ENCODE measurements around the gene SVIL.
"Not testable (repeated sequence)": the region's sequence is repeated elsewhere in the genome, so short reads cannot be mapped to it uniquely, and the experiment has no call there.

The SVIL gene

GRCh38 chr10:29470843-29471543 is 163.8 kb downstream of the SVIL start:
- no peak for DNase-seq (ENCODE audit: extremely low read depth in 1 of 2, low read depth in 1 of 2)

- no peak for DNase-seq (ENCODE audit: extremely low read depth in 1 of 2, low read depth in 1 of 2)
These were observed 164.4 kb downstream of the SVIL start for GRCh38 chr10:29470355-29470705.

GRCh38 chr10:29469481-29470354 is 165.1 kb downstream of the SVIL start:
- no peak for DNase-seq (ENCODE audit: extremely low read depth in 1 of 2, low read depth in 1 of 2)

GRCh38 chr10:29465384-29465783 is 169.4 kb downstream of the SVIL start:
- no peak for DNase-seq (ENCODE audit: extremely low read depth in 1 of 2, low read depth in 1 of 2)

DNA sequence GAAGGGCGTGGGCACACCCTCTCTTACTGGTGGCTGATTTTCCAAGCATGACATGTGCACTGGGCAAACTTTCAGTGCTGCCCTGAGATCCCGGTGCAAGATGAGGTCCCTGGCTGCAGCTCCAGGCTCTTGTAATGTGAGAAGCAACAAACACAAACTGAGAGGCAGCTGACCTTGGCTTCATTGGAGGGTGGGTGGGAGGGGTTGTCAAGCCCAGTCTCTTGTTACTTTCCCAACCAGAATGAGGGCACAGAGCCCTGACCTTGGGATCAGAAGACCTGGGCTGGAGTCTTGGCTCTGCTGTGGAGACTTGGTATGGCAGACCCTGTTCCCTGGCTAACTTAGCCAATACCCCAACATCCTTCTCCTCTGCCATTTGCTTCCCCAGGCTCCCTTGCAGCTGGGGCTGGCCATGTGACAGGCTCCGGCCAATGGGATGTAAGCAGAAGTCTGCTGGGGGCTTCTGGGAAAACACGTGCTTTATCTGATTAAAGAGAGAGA is 170.1 kb downstream of the SVIL start:
- not testable (repeated sequence) for DNase-seq (ENCODE audit: extremely low read depth in 1 of 2, low read depth in 1 of 2)

- no peak for DNase-seq (ENCODE audit: extremely low read depth in 1 of 2, low read depth in 1 of 2)
These were observed 173.7 kb downstream of the SVIL start for GRCh38 chr10:29461042-29461441.

DNA sequence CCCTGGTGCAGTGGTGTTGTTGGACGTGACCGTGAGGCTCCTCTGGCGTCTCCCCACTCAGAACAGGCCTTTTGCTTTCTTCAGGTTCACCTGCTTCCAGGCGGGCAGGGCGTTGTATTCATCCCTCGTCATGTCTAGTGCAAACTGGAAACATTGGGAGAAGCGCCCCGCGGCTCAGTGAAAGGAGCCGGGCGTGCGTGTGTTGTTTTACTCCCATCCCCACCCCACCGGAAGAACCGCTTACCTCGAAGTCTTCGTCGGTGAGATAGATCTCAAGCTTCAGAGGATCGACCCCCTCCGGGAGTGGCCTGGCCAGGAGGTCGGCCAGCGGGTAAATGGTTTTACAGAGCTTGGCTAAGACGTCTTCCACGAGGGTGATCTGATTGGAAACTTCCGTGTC is 176.6 kb downstream of the SVIL start:
- DNase-seq (ENCODE audit: extremely low read depth in 1 of 2, low read depth in 1 of 2): not testable (repeated sequence)

GRCh38 chr10:29455095-29455494 is 179.7 kb downstream of the SVIL start:
- no peak for DNase-seq (ENCODE audit: extremely low read depth in 1 of 2, low read depth in 1 of 2)

DNA sequence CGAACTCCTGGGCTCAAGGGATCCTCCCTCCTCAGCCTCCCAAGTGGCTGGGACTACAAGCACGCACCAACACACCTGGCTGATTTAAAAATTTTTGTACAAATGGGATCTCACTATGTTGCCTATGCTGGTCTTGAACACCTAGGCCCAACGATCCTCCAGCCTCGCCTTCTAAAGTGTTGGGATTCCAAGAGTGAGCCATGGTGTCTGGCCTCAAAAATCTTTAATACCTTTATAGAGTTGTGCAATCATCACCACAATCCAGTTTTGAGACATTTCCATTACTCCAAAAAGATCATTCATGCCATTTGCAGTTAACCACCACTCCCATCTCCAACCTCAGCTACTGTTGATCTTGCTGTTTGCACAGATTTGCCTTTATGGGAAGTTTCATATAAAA is 180.5 kb downstream of the SVIL start:
- DNase-seq (ENCODE audit: extremely low read depth in 1 of 2, low read depth in 1 of 2): no peak

DNA sequence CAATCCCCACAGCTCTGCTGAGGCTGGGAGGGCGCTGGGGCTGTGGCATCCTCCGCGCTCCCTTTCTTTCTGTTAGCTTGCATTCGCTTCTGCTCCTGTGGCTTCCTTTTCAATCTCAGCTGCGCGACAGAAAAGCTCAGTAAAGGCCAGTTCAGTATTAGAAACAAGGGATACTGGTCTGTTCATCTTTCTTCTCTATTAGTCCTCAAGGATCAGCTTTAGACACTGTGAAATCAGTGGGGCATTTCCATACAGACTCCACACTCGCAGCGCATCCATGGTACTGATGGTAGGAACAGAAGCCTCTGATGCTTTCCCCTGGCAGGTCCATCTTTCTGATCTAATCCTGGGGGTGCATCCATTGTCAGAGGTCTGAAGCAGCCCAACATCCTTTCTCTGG is 182.2 kb downstream of the SVIL start:
- DNase-seq (ENCODE audit: extremely low read depth in 1 of 2, low read depth in 1 of 2): no peak

- DNase-seq (ENCODE audit: extremely low read depth in 1 of 2, low read depth in 1 of 2): no peak
These were observed 182.8 kb downstream of the SVIL start for GRCh38 chr10:29451946-29452345.

DNA sequence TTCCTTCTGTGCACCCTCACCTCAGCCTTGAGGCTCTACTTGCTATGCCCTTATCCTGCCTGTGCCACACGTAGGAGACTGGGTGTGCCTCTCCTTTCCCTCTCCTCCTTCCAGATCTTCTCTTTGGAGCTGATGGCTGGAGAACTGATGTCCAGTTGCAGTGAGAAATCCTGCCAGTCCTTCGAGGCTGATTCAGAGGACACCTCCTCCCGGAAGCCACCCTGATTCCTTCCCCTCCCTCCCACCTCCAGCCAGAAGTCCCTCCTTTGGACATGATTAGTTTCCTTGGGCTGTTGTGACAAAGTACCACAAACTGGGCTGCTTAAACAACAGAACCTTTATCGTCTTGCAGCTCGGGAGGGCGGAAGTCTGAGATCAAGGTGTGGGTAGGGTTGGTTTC is 184.4 kb downstream of the SVIL start:
- no peak for DNase-seq (ENCODE audit: extremely low read depth in 1 of 2, low read depth in 1 of 2)

DNA sequence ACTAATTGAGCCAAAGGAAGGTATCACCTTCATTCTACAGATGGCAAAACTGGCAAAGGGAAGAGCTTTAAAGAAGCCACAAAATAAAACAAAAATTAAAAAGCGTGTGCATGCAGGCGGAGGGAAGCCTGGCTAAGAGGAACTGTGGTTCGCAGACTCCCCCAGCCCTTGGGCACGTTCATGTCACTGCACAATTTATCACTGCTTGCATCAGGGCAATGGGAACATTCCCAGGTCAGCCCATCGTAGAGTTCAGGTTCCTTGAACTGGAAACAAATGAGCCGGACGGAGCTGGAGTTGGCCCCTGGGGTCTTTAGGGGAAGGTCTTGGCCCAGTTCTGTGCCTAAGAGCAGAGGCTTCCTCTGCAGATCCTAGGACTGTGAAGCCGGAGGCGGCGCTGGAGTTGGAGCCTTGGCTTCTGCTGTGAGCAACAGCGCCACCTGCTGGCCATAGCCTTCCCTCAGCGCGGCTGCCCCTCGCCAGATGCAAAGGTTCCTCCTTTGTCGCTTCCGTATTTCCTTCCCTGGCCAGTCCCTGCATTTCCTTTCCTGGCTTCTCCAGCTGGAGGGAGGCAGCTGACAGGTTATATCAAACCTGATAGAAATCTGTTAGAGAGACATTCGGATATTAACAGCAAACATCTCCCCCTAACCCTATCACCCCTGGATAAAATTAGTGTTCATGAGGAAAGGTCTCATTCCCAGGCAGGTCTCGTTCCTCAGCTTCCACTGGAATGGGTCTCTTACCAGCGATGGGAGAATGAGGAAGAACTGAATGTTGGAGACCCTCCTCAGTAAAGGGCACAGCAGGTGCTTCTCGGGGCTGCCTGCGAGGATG is 185.8 kb downstream of the SVIL start:
- DNase-seq (ENCODE audit: extremely low read depth in 1 of 2, low read depth in 1 of 2): peak; percentile 27 to 68

GRCh38 chr10:29448125-29448524 is 186.6 kb downstream of the SVIL start:
- DNase-seq (ENCODE audit: extremely low read depth in 1 of 2, low read depth in 1 of 2): no peak

DNA sequence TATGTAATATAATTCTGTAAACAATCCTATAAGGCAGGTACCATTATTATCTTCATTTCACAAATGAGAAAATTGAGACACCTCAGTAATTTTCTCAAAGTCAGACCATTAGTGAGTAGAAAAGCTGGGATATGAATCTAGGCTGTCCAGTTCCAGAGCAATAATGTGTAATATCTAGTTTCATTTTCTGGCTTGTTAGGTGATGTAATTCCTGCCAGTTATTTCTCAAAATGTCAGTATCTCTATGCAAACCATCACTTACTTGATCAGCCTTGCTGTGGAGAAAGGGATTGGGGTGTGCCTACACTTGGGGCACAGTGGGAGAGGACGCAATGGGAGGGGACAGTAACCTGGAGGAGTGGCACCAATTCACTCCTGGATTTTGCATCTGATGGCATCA is 188.4 kb downstream of the SVIL start:
- DNase-seq (ENCODE audit: extremely low read depth in 1 of 2, low read depth in 1 of 2): no peak

- DNase-seq (ENCODE audit: extremely low read depth in 1 of 2, low read depth in 1 of 2): no peak
These were observed 190.8 kb downstream of the SVIL start for GRCh38 chr10:29443745-29444523.

GRCh38 chr10:29440981-29441380 is 193.8 kb downstream of the SVIL start:
- DNase-seq (ENCODE audit: extremely low read depth in 1 of 2, low read depth in 1 of 2): no peak

DNA sequence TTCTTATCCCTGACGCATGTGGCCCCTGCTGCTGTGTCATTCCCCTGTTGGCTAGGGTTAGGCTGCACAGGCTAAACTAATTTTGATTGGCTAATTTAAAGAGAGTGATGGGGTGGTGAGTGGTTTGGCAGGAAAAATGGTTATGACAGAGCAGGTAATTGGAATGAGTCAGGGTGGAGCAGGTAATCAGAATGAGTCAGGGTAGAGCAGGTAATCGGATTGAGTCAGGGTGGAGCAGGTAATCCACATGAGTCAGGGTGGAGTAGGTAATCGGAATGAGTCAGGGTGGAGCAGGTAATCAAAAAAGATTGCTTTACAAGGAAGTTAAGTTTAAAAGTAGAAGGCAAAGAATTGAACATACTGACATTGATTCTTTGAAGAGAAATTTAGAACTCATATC is 195.8 kb downstream of the SVIL start:
- not testable (repeated sequence) for DNase-seq (ENCODE audit: extremely low read depth in 1 of 2, low read depth in 1 of 2)

DNA sequence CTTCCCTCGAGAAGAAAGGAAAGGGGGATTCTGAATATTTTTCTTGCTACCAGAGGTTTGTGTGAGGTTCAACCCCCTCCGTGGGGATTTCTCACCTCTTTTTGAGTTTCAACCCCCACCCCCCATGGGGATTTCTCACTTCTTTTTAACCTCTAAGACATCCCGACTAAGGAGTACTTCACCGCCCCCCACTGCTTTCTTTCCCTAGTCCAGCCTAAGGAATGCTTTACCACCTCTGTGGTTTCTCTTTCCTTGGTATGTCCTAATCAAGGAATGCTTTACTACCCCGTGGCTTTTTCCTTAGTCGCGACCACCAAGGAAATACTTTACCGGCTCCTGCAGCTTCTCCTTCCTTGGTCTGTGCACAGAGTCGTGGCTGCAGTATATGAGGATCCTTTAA is 196.5 kb downstream of the SVIL start:
- no peak for DNase-seq (ENCODE audit: extremely low read depth in 1 of 2, low read depth in 1 of 2)

DNA sequence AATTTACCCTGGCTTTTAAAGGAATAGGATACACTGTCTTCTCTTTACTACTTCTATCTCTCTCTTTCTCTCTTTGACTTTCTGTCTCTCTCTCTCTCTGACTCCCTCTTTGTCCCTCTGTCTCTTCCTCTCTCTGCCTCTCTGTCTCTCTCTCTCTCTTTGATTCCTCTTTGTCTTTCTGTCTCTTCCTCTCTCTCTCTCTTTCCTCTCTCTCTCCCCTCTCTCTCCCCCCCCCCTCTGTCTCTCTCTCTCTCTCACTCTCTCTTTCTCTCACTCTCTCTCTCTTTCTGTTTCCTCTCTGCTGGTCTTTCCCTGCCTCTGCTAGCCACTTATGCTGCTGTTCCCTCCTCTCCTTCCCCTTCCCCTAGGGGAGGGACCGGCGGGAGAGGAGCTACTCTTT is 196.9 kb downstream of the SVIL start:
- no peak for DNase-seq (ENCODE audit: extremely low read depth in 1 of 2, low read depth in 1 of 2)

Measured in activated CD8-positive, alpha-beta memory T cell treated with anti-CD3 and anti-CD28 coated beads for 1 hour (primary cell).